IPS-NIHi11 (cell line): Measurements from ENCODE around the gene DRC3.

ENCODE experiments used
- DNase-seq: peaks from one replicate; pipeline ENCODE4 v3.0.0; 2012; ENCODE audit warnings: mixed read lengths, low spot score

The DRC3 gene

GRCh38 chr17:18025241-18025944 lies 52.7 kb downstream of the DRC3 start:
- DNase-seq, result no peak

- DNase-seq, result no peak
Observed at GRCh38 chr17:18025945-18026776, 53.5 kb downstream of the DRC3 start.

- DNase-seq, result no peak
Observed at GRCh38 chr17:18027280-18027679, 54.6 kb downstream of the DRC3 start.

GRCh38 chr17:18028114-18028951 lies 55.7 kb downstream of the DRC3 start:
- DNase-seq, result no peak

GRCh38 chr17:18028952-18029540 lies 56.4 kb downstream of the DRC3 start:
- no peak for DNase-seq

GRCh38 chr17:18031955-18032354 lies 59.3 kb downstream of the DRC3 start:
- no peak for DNase-seq

- DNase-seq, result peak; percentile 77
Observed at GRCh38 chr17:18033442-18034099, 60.9 kb downstream of the DRC3 start.

GRCh38 chr17:18035704-18036103 lies 63.0 kb downstream of the DRC3 start:
- DNase-seq, result no peak

GRCh38 chr17:18037486-18037885 lies 64.8 kb downstream of the DRC3 start:
- no peak for DNase-seq

GRCh38 chr17:18038149-18038850 lies 65.6 kb downstream of the DRC3 start:
- no peak for DNase-seq

GRCh38 chr17:18038861-18039534 lies 66.3 kb downstream of the DRC3 start, which contains the start of the genes ATPAF2 and GID4:
Gene ATPAF2 (minus strand): TSS chr17:18039168. CDS start chr17:18039013, 155 bp downstream.
Gene GID4 (plus strand): TSS chr17:18039408. CDS start chr17:18039465, 57 bp downstream.
- DNase-seq, result peak; percentile 99

GRCh38 chr17:18039535-18040260 lies 67.0 kb downstream of the DRC3 start:
- no peak for DNase-seq

- DNase-seq, result no peak
Observed at GRCh38 chr17:18040261-18040858, 67.7 kb downstream of the DRC3 start.

- DNase-seq, result no peak
Observed at GRCh38 chr17:18041776-18042175, 69.1 kb downstream of the DRC3 start.

- no peak for DNase-seq
Observed at GRCh38 chr17:18042983-18043382, 70.3 kb downstream of the DRC3 start.

- no peak for DNase-seq
Observed at GRCh38 chr17:18043491-18043890, 70.8 kb downstream of the DRC3 start.

- DNase-seq, result no peak
Observed at GRCh38 chr17:18044609-18045008, 71.9 kb downstream of the DRC3 start.

GRCh38 chr17:18045691-18046350 lies 73.2 kb downstream of the DRC3 start:
- DNase-seq, result no peak
